Panc1 (cell line): Measurements from ENCODE around the gene OFD1. TPM values are rescaled to one million over a fixed set of nuclear protein-coding genes. Genes with fewer than 3 reads are reported as not detected.

ENCODE experiments used
- ATAC-seq: fragments of 200-7000 bp; cut with Tn5 transposase; 2 replicates; pipeline ENCODE4 v1.9.1; 2020; ENCODE audit warnings: mild to moderate bottlenecking, moderate library complexity
- BruUV-seq: library from RNA; stranded (reverse); fragments of 400-500 nt; replicated peaks from 2 replicates; lab custom pipeline; 2021; lab: Mats Ljungman, UMichigan
- CTCF ChIA-PET: fragments of 300-600 bp; sonication (Branson Sonifier 250); formaldehyde crosslinking; loops from one replicate; lab custom pipeline; 2022; ENCODE audit warnings: antibody characterized with exemption; lab: Charles Lee
- POLR2A ChIA-PET: fragments of 300-600 bp; sonication (Branson Sonifier 250); formaldehyde crosslinking; loops from one replicate; lab custom pipeline; 2022; ENCODE audit warnings: antibody characterized with exemption; lab: Charles Lee
- DNase-seq: peaks from one replicate; pipeline ENCODE4 v3.0.0-alpha.2; 2010; ENCODE audit warnings: low read depth, low spot score
- H3K27ac ChIP-seq: 2 replicates; pipeline ENCODE4 v1.5.1; 2011; ENCODE audit warnings: mild to moderate bottlenecking, low read length, inconsistent platforms
- H3K27me3 ChIP-seq: fragments of 200-500 bp; sonication (Bioruptor generic); 2 replicates; pipeline ENCODE4 v1.6.0; 2014; ENCODE audit warnings: low read length, inconsistent platforms; ENCODE audit not compliant: control insufficient read depth, insufficient read depth
- H3K36me3 ChIP-seq: fragments of 200-500 bp; sonication (Bioruptor generic); 2 replicates; pipeline ENCODE4 v1.5.1; 2014; ENCODE audit warnings: inconsistent platforms, mild to moderate bottlenecking, low read length, moderate library complexity; ENCODE audit not compliant: control insufficient read depth, insufficient read depth
- H3K4me1 ChIP-seq: 2 replicates; pipeline ENCODE4 v1.5.1; 2011; ENCODE audit warnings: inconsistent platforms, mild to moderate bottlenecking, low read length, moderate library complexity; ENCODE audit not compliant: control insufficient read depth, insufficient read depth
- H3K4me3 ChIP-seq, 2 experiments: 2 replicates each; pipeline ENCODE4 v1.5.1; 2011 to 2012; ENCODE audit warnings: low read depth in 2 of 2, low read length in 2 of 2, mild to moderate bottlenecking in 2 of 2, inconsistent platforms in 1 of 2, moderate library complexity in 1 of 2
- H3K9me3 ChIP-seq: fragments of 200-500 bp; sonication (Bioruptor generic); 2 replicates; pipeline ENCODE4 v1.5.1; 2014; ENCODE audit warnings: low read depth, mild to moderate bottlenecking, inconsistent platforms, low read length, moderate library complexity; ENCODE audit not compliant: control insufficient read depth, insufficient read depth
- CTCF ChIP-seq: fragments of 450-650 bp; IDR thresholded peaks from 2 replicates; pipeline ENCODE4 v1.5.1; 2017; ENCODE audit warnings: mild to moderate bottlenecking
- POLR2AphosphoS5 ChIP-seq: IDR thresholded peaks from 2 replicates; pipeline ENCODE4 v1.6.1; 2012; ENCODE audit warnings: mild to moderate bottlenecking, low read depth, low read length, moderate library complexity
- REST ChIP-seq, 2 experiments: IDR thresholded peaks; 2 replicates each; pipeline ENCODE4 v1.6.1; 2011 to 2012; ENCODE audit warnings: low read depth in 2 of 2, control low read depth in 1 of 2, low read length in 1 of 2, mild to moderate bottlenecking in 1 of 2, moderate library complexity in 1 of 2; ENCODE audit not compliant: insufficient read depth in 1 of 2
- SIN3A ChIP-seq: IDR thresholded peaks from 2 replicates; pipeline ENCODE4 v1.6.1; 2012; ENCODE audit warnings: low read depth, mild to moderate bottlenecking, low read length, moderate library complexity, borderline replicate concordance; ENCODE audit not compliant: insufficient read depth
- TCF7L2 ChIP-seq: IDR thresholded peaks from 2 replicates; pipeline ENCODE4 v1.6.1; 2011; ENCODE audit warnings: mild to moderate bottlenecking, low read depth, low read length, inconsistent platforms
- in situ Hi-C: cut with HindIII; loops from 2 replicates; pipeline ENCODE4 v1.10.0; 2016; ENCODE audit warnings: low sequenced_read_pairs, low pct_unique_long_range_greater_than_20kb
- intact Hi-C: fragments of 100-400 bp; cut with micrococcal nuclease; formaldehyde crosslinking; loops from one replicate; pipeline ENCODE4 v1.10.0; 2022; ENCODE audit not compliant: unreplicated experiment
- total RNA-seq: library from RNA; stranded (reverse); gene quantifications from one replicate; pipeline ENCODE4 v1.2.1, GENCODE V29; 2021; ENCODE audit not compliant: unreplicated experiment

Gene OFD1
- total RNA-seq, 1 experiment from 2014 or later: 22.8 TPM

GRCh38 chrX:13791559-13791958 is 57.0 kb downstream of the OFD1 start:
- no peaks in the 10 kb centered on the region for H3K36me3 ChIP-seq
- no peaks in the 10 kb centered on the region for H3K4me1 ChIP-seq
- intact Hi-C loops (no loop called here), in situ Hi-C loops (no loop called here)
- TF ChIP-seq REST (IDR thresholded peaks at IDR 0.05; ENCODE audit: insufficient read depth in 1 of 2, low read depth in 2 of 2, low read length in 1 of 2): no peak
- TF ChIP-seq SIN3A: no peak
- TF ChIP-seq POLR2AphosphoS5: no peak
- TF ChIP-seq CTCF: no peak
- TF ChIP-seq TCF7L2: no peak
- no TSS peak for BruUV-seq
- H3K4me3 ChIP-seq: no peak overlapping the region
- no peaks in the 10 kb centered on the region for H3K9me3 ChIP-seq
- H3K27ac ChIP-seq: no peak overlapping the region
- ChIA-PET POLR2A (no interaction called here), CTCF (no interaction called here)
- DNase-seq (no peak), ATAC-seq (no peak)
- H3K27me3 ChIP-seq: no peaks in the 10 kb centered on the region

GRCh38 chrX:13793897-13794296 is 59.3 kb downstream of the OFD1 start:
- no peaks in the 10 kb centered on the region for H3K9me3 ChIP-seq
- intact Hi-C loops: no loop called here
- TF ChIP-seq CTCF (no peak), REST (IDR thresholded peaks at IDR 0.05; ENCODE audit: insufficient read depth in 1 of 2, low read depth in 2 of 2, low read length in 1 of 2) (no peak), SIN3A (no peak), TCF7L2 (no peak), POLR2AphosphoS5 (no peak)
- ATAC-seq (no peak), DNase-seq (no peak)
- H3K27ac ChIP-seq: no peak overlapping the region
- H3K4me1 ChIP-seq: no peaks in the 10 kb centered on the region
- H3K27me3 ChIP-seq: no peaks in the 10 kb centered on the region
- H3K4me3 ChIP-seq: no peak overlapping the region
- H3K36me3 ChIP-seq: no peaks in the 10 kb centered on the region
- POLR2A ChIA-PET: no interaction called here
- no TSS peak for BruUV-seq
- in situ Hi-C loops: no loop called here
- CTCF ChIA-PET: no interaction called here
